ENCODE results near the gene CTNNA2.

DNA sequence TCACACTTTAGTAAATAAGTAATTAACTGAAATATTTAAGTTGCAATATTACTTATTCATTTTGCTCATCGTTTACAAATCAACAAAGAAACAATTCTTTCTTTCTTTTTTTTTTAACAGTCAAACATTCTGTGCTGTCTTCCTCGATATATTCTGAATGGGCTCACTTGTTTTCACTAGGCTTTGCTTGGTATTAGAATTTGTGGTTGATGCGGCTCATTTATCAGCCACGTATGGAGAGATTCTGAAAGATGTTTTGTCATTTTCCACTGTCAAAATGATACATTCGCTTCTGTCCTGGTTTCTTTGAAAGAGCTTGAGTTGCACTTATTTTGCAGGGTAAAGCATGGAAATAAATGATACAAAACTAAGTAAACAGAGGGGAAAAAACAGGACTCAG is 468.0 kb downstream of the CTNNA2 start:
- TF ChIP-seq, protein P1, sequence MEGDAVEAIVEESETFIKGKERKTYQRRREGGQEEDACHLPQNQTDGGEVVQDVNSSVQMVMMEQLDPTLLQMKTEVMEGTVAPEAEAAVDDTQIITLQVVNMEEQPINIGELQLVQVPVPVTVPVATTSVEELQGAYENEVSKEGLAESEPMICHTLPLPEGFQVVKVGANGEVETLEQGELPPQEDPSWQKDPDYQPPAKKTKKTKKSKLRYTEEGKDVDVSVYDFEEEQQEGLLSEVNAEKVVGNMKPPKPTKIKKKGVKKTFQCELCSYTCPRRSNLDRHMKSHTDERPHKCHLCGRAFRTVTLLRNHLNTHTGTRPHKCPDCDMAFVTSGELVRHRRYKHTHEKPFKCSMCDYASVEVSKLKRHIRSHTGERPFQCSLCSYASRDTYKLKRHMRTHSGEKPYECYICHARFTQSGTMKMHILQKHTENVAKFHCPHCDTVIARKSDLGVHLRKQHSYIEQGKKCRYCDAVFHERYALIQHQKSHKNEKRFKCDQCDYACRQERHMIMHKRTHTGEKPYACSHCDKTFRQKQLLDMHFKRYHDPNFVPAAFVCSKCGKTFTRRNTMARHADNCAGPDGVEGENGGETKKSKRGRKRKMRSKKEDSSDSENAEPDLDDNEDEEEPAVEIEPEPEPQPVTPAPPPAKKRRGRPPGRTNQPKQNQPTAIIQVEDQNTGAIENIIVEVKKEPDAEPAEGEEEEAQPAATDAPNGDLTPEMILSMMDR (IDR thresholded peaks at IDR 0.05) = no peak
- no peak for TF ChIP-seq ZFX (IDR thresholded peaks at IDR 0.05; ENCODE audit: borderline replicate concordance)

Measured in 22Rv1 (cell line).